ENCODE data around the gene FFAR1.
"Not testable (repeated sequence)": the region's sequence is repeated elsewhere in the genome, so short reads cannot be mapped to it uniquely, and the experiment has no call there.

The FFAR1 gene

DNA sequence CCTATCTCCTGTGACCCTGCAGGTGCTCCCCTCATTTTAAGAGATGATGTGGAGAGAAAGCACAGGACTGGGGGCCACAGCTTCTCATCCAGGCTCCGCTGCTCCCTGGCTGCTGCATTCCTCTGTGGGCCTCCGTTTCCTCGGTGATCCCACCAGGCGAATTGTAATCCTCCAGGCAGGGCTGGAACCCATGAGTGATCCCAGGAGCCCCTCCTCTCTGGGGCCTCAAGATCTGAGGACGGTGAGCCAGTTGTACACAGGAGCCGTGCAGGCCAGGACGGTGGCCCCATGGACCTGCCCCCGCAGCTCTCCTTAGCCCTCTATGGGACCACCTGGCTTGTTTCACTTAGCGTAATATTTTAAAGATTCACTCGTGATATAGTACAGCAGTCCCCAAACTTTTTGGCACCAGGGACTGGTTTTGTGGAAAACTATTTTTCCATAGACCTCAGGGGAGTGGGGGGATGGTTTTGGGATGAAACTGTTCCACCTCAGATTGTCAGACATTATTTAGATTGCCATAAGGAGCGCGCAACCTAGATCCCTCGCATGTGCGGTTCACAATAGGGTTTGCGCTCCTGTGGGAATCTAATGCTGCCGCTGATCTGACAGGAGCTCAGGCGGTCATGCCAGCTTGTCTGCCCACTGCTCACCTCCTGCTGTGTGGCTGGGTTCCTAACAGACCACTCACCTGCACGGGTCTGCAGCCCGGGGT, 16.2 kb downstream of the FFAR1 start:
- H3K4me3 ChIP-seq (ENCODE audit: low read depth in 1 of 2, low read length in 2 of 2) = no peak overlapping the region
- peaks cover 0 to 4% of the 10 kb centered on the region in 2 donors for H3K27me3 ChIP-seq (ENCODE audit: control insufficient read depth in 1 of 2, insufficient read depth in 2 of 2, low read length in 2 of 2)
- H3K4me1 ChIP-seq (ENCODE audit: insufficient read depth, low read length) = no peaks in the 10 kb centered on the region
- H3K27ac ChIP-seq (ENCODE audit: low read depth, low read length) = no peak overlapping the region
- no peak overlapping the region for H3K9ac ChIP-seq (ENCODE audit: low read length)
- H3K36me3 ChIP-seq (ENCODE audit: insufficient read depth, low read length) = no peaks in the 10 kb centered on the region
- H3K9me3 ChIP-seq (ENCODE audit: low read length) = no peaks in the 10 kb centered on the region

DNA sequence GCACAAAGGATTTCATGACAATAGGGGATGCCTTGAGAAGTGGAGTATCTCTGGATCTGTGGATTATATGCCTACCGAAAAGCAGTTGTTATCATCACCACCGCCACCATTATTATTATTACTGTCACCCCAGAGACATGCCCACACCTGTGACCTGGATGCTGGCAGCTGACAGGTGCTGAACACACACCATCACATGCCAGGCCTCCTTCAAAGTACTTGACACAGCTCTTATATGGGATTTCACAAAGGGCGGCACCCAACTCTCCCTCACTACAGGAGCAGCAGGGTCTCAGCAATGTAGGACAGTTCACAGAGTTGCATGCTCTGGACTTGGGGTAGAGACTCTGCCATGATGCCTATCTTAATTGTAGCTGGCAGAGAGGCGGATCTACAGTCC, 17.6 kb downstream of the FFAR1 start:
- no peak overlapping the region for H3K9ac ChIP-seq (ENCODE audit: low read length)
- H3K36me3 ChIP-seq (ENCODE audit: insufficient read depth, low read length) = no peaks in the 10 kb centered on the region
- H3K27me3 ChIP-seq (ENCODE audit: control insufficient read depth in 1 of 2, insufficient read depth in 2 of 2, low read length in 2 of 2) = peaks cover 0 to 4% of the 10 kb centered on the region in 2 donors
- no peaks in the 10 kb centered on the region for H3K4me1 ChIP-seq (ENCODE audit: insufficient read depth, low read length)
- H3K4me3 ChIP-seq (ENCODE audit: low read depth in 1 of 2, low read length in 2 of 2) = no peak overlapping the region
- H3K9me3 ChIP-seq (ENCODE audit: low read length) = no peaks in the 10 kb centered on the region
- H3K27ac ChIP-seq (ENCODE audit: low read depth, low read length) = no peak overlapping the region

- H3K9me3 ChIP-seq (ENCODE audit: low read length) = no peaks in the 10 kb centered on the region
- no peaks in the 10 kb centered on the region for H3K36me3 ChIP-seq (ENCODE audit: insufficient read depth, low read length)
- H3K9ac ChIP-seq (ENCODE audit: low read length) = no peak overlapping the region
Observed at GRCh38 chr19:35368378-35368777, 20.7 kb downstream of the FFAR1 start.

DNA sequence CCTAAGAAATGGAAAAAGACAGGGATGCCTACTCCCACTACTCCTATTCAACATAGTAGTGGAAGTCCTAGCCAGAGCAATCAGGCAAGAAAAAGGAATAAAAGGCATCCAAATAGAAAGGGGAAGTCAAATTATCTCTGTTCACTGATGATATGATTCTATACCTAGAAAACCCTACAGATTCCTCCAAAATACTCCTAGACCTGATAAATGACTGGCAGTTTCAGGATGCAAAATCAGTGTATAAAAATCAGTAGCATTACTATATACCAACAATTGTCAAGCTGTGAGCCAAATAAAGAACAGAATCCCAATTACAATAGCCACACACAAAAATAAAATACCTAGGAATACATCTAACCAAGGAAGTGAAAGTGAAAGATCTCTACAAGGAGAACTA, 21.8 kb downstream of the FFAR1 start:
- Histone ChIP-seq H3K4me1 (ENCODE audit: insufficient read depth, low read length) (no peaks in the 10 kb centered on the region), H3K27me3 (ENCODE audit: control insufficient read depth in 1 of 2, insufficient read depth in 2 of 2, low read length in 2 of 2) (no peaks in the 10 kb centered on the region), H3K36me3 (ENCODE audit: insufficient read depth, low read length) (no peaks in the 10 kb centered on the region), H3K9me3 (ENCODE audit: low read length) (no peaks in the 10 kb centered on the region), H3K27ac (ENCODE audit: low read depth, low read length) (no peak overlapping the region), H3K9ac (ENCODE audit: low read length) (no peak overlapping the region), H3K4me3 (ENCODE audit: low read depth in 1 of 2, low read length in 2 of 2) (no peak overlapping the region)

More at GRCh38 chr19:35368378-35368777, 20.7 kb downstream of the FFAR1 start:
- H3K4me1 ChIP-seq (ENCODE audit: insufficient read depth, low read length) = no peaks in the 10 kb centered on the region
- no peak overlapping the region for H3K4me3 ChIP-seq (ENCODE audit: low read depth in 1 of 2, low read length in 2 of 2)
- no peaks in the 10 kb centered on the region for H3K27me3 ChIP-seq (ENCODE audit: control insufficient read depth in 1 of 2, insufficient read depth in 2 of 2, low read length in 2 of 2)
- no peak overlapping the region for H3K27ac ChIP-seq (ENCODE audit: low read depth, low read length)

GRCh38 chr19:35370722-35371121, 23.0 kb downstream of the FFAR1 start, which contains the start of gene GPR42:
Gene GPR42, plus strand, starts transcription at chr19:35371068. Its CDS starts 292 bp downstream, at chr19:35371360.
- Histone ChIP-seq H3K9ac (ENCODE audit: low read length) (no peak within 1 kb of the TSS), H3K4me1 (ENCODE audit: insufficient read depth, low read length) (no peaks in the 10 kb centered on the region), H3K36me3 (ENCODE audit: insufficient read depth, low read length) (no peaks in the 10 kb centered on the region), H3K9me3 (ENCODE audit: low read length) (no peaks in the 10 kb centered on the region), H3K27ac (ENCODE audit: low read depth, low read length) (no peak within 1 kb of the TSS), H3K27me3 (ENCODE audit: control insufficient read depth in 1 of 2, insufficient read depth in 2 of 2, low read length in 2 of 2) (no peaks in the 10 kb centered on the region), H3K4me3 (ENCODE audit: low read depth in 1 of 2, low read length in 2 of 2) (no peak within 1 kb of the TSS)

- Histone ChIP-seq H3K9ac (ENCODE audit: low read length) (no peak overlapping the region), H3K36me3 (ENCODE audit: insufficient read depth, low read length) (no peaks in the 10 kb centered on the region), H3K27me3 (ENCODE audit: control insufficient read depth in 1 of 2, insufficient read depth in 2 of 2, low read length in 2 of 2) (no peaks in the 10 kb centered on the region), H3K9me3 (ENCODE audit: low read length) (no peaks in the 10 kb centered on the region), H3K27ac (ENCODE audit: low read depth, low read length) (no peak overlapping the region), H3K4me1 (ENCODE audit: insufficient read depth, low read length) (no peaks in the 10 kb centered on the region), H3K4me3 (ENCODE audit: low read depth in 1 of 2, low read length in 2 of 2) (no peak overlapping the region)
Observed at GRCh38 chr19:35373492-35373891, 25.8 kb downstream of the FFAR1 start.

DNA sequence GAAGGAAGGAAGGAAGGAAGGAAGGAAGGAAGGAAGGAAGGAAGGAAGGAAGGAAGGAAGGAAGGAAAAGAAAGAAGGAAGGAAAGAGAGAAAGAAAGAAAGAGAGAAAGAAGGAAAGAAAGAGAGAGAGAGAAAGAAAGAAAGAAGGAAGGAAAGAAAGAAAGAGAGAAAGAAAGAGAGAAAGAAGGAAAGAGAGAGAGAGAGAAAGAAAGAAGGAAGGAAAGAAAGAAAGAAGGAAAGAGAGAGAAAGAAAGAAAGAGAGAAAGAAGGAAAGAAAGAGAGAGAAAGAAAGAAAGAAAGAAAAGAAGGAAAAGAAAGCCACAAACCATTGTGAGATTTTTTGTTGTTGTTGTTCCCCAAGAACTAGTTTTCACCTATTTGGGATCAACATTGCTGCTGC, 26.3 kb downstream of the FFAR1 start:
- H3K27ac ChIP-seq (ENCODE audit: low read depth, low read length); H3K9ac ChIP-seq (ENCODE audit: low read length); H3K4me3 ChIP-seq (ENCODE audit: low read depth in 1 of 2, low read length in 2 of 2); H3K9me3 ChIP-seq (ENCODE audit: low read length); H3K27me3 ChIP-seq (ENCODE audit: control insufficient read depth in 1 of 2, insufficient read depth in 2 of 2, low read length in 2 of 2); H3K36me3 ChIP-seq (ENCODE audit: insufficient read depth, low read length); H3K4me1 ChIP-seq (ENCODE audit: insufficient read depth, low read length): not testable (repeated sequence)

GRCh38 chr19:35375505-35376307, 28.0 kb downstream of the FFAR1 start:
- H3K36me3 ChIP-seq (ENCODE audit: insufficient read depth, low read length) = no peaks in the 10 kb centered on the region
- H3K27ac ChIP-seq (ENCODE audit: low read depth, low read length) = no peak overlapping the region
- no peaks in the 10 kb centered on the region for H3K27me3 ChIP-seq (ENCODE audit: control insufficient read depth in 1 of 2, insufficient read depth in 2 of 2, low read length in 2 of 2)
- H3K9me3 ChIP-seq (ENCODE audit: low read length) = no peaks in the 10 kb centered on the region
- H3K4me3 ChIP-seq (ENCODE audit: low read depth in 1 of 2, low read length in 2 of 2) = no peak overlapping the region
- no peak overlapping the region for H3K9ac ChIP-seq (ENCODE audit: low read length)
- H3K4me1 ChIP-seq (ENCODE audit: insufficient read depth, low read length) = peaks cover 7% of the 10 kb centered on the region

DNA sequence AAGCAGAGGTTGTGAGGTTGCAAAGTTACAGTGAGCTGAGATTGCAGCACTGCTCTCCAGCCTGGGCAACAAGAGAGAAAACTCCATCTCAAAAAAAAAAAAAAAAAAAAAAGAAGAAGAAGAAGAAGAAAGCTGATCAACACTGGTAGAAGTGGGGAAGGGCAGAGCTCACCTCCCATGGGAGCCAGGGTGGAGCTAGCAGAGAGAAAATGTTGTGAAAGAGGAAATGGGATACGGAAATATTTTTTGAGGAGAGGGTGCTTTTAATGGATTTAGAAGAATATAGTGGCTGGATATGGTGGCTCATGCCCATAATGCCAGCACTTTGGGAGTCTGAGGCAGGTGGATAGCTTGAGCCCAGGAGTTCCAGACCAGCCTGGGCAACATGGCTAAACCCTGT, 30.0 kb downstream of the FFAR1 start:
- H3K9ac ChIP-seq (ENCODE audit: low read length) = no peak overlapping the region
- no peak overlapping the region for H3K4me3 ChIP-seq (ENCODE audit: low read depth in 1 of 2, low read length in 2 of 2)
- peaks cover 0 to 4% of the 10 kb centered on the region in 2 donors for H3K27me3 ChIP-seq (ENCODE audit: control insufficient read depth in 1 of 2, insufficient read depth in 2 of 2, low read length in 2 of 2)
- H3K9me3 ChIP-seq (ENCODE audit: low read length) = no peaks in the 10 kb centered on the region
- no peaks in the 10 kb centered on the region for H3K36me3 ChIP-seq (ENCODE audit: insufficient read depth, low read length)
- no peak overlapping the region for H3K27ac ChIP-seq (ENCODE audit: low read depth, low read length)
- H3K4me1 ChIP-seq (ENCODE audit: insufficient read depth, low read length) = peaks cover 15% of the 10 kb centered on the region

- H3K4me3 ChIP-seq (ENCODE audit: low read depth in 1 of 2, low read length in 2 of 2) = no peak overlapping the region
- no peak overlapping the region for H3K9ac ChIP-seq (ENCODE audit: low read length)
- peaks cover 0 to 4% of the 10 kb centered on the region in 2 donors for H3K27me3 ChIP-seq (ENCODE audit: control insufficient read depth in 1 of 2, insufficient read depth in 2 of 2, low read length in 2 of 2)
- H3K9me3 ChIP-seq (ENCODE audit: low read length) = no peaks in the 10 kb centered on the region
- peaks cover 15% of the 10 kb centered on the region for H3K4me1 ChIP-seq (ENCODE audit: insufficient read depth, low read length)
- H3K36me3 ChIP-seq (ENCODE audit: insufficient read depth, low read length) = no peaks in the 10 kb centered on the region
- H3K27ac ChIP-seq (ENCODE audit: low read depth, low read length) = no peak overlapping the region
Observed at GRCh38 chr19:35378356-35378755, 30.7 kb downstream of the FFAR1 start.

DNA sequence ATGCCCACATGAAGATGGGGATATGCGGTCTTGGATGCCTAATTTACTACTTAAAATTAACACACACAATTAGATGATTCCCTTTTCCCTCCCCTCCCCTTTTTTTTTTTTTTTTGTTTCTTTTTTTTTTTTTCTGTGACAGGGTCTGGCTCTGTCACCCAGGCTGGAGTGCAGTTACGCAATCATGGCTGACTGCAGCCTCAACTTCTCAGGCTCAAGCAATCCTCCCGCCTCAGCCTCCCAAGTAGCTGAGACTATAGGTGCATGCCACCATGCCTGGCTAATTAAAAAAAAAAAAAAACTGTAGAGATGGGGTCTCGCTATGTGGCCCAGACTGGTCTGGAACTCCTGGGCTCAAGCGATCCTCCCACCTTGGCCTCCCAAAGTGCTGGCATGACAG, 31.8 kb downstream of the FFAR1 start:
- not testable (repeated sequence) for H3K4me3 ChIP-seq (ENCODE audit: low read depth in 1 of 2, low read length in 2 of 2); H3K9ac ChIP-seq (ENCODE audit: low read length); H3K27ac ChIP-seq (ENCODE audit: low read depth, low read length); H3K9me3 ChIP-seq (ENCODE audit: low read length); H3K27me3 ChIP-seq (ENCODE audit: control insufficient read depth in 1 of 2, insufficient read depth in 2 of 2, low read length in 2 of 2); H3K36me3 ChIP-seq (ENCODE audit: insufficient read depth, low read length)
- peaks cover 15% of the 10 kb centered on the region for H3K4me1 ChIP-seq (ENCODE audit: insufficient read depth, low read length)

All from muscle layer of colon (tissue), 2 donors.